HG02623 (cell line): ENCODE data around the gene PCNX2.

ENCODE experiments used
- ATAC-seq: cut with Tn5 transposase; IDR thresholded peaks from one replicate; pipeline ENCODE4 v1.9.1; 2021; ENCODE audit warnings: moderate library complexity; ENCODE audit not compliant: unreplicated experiment

The PCNX2 gene

GRCh38 chr1:232949636-232950196, 345.8 kb downstream of the PCNX2 start:
- no peak for ATAC-seq

DNA sequence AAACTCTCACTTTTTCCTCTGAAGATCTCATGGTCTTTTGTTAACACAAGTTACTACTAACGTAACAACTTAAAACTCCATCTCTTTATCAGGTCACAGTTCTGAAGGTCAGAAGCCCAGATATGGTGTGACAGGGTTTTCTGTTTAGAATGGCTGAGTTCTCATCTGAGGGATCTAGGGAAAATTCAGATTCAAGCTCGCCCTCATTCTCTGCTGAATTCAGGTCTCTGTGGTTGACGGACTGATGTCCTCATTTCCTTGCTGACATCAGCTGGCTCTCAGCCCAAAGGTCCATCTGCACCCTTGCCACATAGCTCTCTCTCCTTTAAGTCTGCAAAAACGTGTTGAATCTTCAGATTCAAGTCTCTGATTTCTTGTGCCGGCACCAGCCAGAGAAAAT, 351.2 kb downstream of the PCNX2 start:
- no peak for ATAC-seq

GRCh38 chr1:232943679-232944252, 351.8 kb downstream of the PCNX2 start:
- ATAC-seq, result peak; percentile 50

- ATAC-seq, result no peak
Measured at GRCh38 chr1:232942413-232943294, 352.9 kb downstream of the PCNX2 start.

DNA sequence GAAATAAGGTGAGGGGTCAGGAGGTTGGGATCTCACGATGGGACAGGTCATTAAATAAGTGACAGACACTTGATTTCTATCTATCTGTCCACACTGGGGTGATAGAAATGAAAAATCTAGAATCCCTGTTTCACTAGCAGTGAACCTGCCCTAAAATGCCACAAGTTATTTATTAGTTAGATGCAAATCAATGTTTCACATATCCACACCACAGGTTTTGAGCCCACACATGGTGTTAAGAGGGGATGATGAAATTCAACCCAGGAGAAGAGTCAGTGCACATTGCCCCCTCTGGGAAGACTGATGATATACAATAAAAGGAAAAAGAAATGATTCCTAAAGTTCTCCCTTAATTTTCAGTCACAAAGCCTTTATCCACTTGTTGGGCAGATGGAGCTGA, 355.3 kb downstream of the PCNX2 start:
- no peak for ATAC-seq

DNA sequence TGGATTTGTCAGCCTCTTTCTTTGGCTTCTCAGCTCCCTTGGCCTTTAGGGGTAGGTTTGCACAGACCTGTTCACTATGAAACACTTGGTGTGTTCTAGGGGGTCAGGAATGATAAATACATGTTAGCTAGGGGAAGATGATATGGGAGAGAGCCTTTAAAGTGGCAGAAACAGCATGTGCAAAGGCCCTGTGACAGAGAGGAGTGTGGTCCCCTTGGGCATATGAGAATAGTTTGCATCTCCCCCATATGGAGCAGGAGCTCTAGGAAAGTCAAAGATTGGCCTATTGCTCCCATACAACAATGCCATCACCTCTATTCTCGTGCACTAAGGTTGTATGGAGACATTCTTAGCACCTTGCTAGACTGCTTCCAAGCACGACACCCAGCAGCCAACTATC, 355.8 kb downstream of the PCNX2 start:
- ATAC-seq, result no peak

DNA sequence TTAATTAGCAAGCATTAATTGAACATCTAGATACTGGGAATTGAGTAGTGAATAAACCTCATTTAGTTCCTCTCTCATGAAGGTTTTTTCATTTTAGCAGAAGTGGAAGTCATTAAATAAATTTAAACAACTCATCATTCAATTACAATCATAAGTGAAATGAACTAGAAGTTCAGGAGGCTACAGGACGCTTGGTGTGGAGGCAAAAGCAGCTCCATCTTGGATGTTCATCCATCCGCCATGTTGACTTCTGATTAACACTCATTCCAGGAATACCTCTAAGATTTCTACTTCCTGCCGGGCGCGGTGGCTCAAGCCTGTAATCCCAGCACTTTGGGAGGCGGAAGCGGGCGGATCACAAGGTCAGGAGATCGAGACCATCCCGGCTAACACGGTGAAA, 356.6 kb downstream of the PCNX2 start:
- no peak for ATAC-seq

DNA sequence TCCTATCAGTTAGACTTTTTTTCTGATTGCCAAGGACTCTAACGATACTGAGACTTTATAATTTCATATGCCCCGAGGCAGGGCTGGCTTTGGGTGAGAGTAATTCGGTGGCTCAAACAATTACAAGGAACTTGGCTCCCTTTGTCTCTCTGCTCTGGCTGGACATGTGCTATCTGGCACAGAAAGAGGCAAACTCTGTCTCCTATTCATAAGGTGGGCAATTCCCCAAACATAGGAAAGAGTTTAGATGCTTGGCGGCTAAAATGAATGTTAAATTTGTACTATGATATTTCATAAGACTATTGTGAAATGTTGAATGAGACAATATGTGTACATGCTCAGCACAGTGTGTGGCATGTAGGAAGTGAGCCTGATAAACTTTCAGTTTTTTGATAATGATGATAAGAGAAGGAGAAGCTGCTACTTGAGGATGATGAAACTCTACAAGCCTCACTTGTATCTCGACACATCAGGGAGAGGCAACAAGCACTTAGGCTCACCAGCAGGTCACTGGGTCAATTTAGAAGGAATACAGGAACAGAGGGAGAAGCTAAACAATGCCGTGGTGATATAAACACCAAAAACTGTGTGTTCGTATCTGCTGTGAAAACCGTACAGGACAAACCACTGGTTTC, 357.7 kb downstream of the PCNX2 start:
- ATAC-seq, result no peak

GRCh38 chr1:232936941-232937340, 358.6 kb downstream of the PCNX2 start:
- no peak for ATAC-seq
